Neutrophil (primary cell): Measurements from ENCODE around the gene HEATR1.

Experiments used
- H3K27ac ChIP-seq: fragments of 200-600 bp; sonication (generic); 2 replicates; pipeline ENCODE4 v1.5.1; 2016; ENCODE audit warnings: mild to moderate bottlenecking, moderate library complexity
- H3K27me3 ChIP-seq: fragments of 200-600 bp; sonication (generic); 2 replicates; pipeline ENCODE4 v1.6.0; 2016; ENCODE audit warnings: mild to moderate bottlenecking
- H3K36me3 ChIP-seq: fragments of 200-600 bp; sonication (generic); 2 replicates; pipeline ENCODE4 v1.5.1; 2017
- H3K4me1 ChIP-seq, 2 experiments: fragments of 200-600 bp in 1 of 2; sonication (generic) in 1 of 2; 1 replicate in 1 of 2; 2 replicates in 1 of 2; pipeline versions ENCODE4 v1.5.1 to v1.6.1; 2013 to 2016; ENCODE audit warnings: low read depth in 1 of 2, low read length in 1 of 2, mild to moderate bottlenecking in 1 of 2, moderate library complexity in 1 of 2; ENCODE audit not compliant: control insufficient read depth in 1 of 2, insufficient read depth in 1 of 2
- H3K4me3 ChIP-seq, 2 experiments: fragments of 200-600 bp in 1 of 2; sonication (generic) in 1 of 2; 1 replicate in 1 of 2; 2 replicates in 1 of 2; pipeline ENCODE4 v1.5.1; 2013 to 2016; ENCODE audit warnings: low read depth in 1 of 2, low read length in 1 of 2, mild to moderate bottlenecking in 1 of 2, moderate library complexity in 1 of 2
- H3K9me3 ChIP-seq: fragments of 200-600 bp; sonication (generic); 2 replicates; pipeline ENCODE4 v1.5.1; 2016
- CTCF ChIP-seq: fragments of 200-600 bp; sonication (generic); IDR thresholded peaks from 2 replicates; pipeline ENCODE4 v1.5.1; 2016; ENCODE audit warnings: antibody characterized with exemption

The HEATR1 gene

GRCh38 chr1:236552901-236553300 is 51.4 kb downstream of the HEATR1 start:
- no peak overlapping the region for H3K27ac ChIP-seq
- H3K27me3 ChIP-seq = no peaks in the 10 kb centered on the region
- H3K4me1 ChIP-seq = no peaks in the 10 kb centered on the region
- peaks cover 99% of the 10 kb centered on the region for H3K36me3 ChIP-seq
- H3K9me3 ChIP-seq = no peaks in the 10 kb centered on the region
- no peak for TF ChIP-seq CTCF
- H3K4me3 ChIP-seq = no peak overlapping the region

- Histone ChIP-seq H3K9me3 (no peaks in the 10 kb centered on the region), H3K27me3 (no peaks in the 10 kb centered on the region), H3K4me1 (no peaks in the 10 kb centered on the region), H3K4me3 (no peak overlapping the region), H3K36me3 (peaks cover 99% of the 10 kb centered on the region), H3K27ac (no peak overlapping the region)
- TF ChIP-seq CTCF = no peak
These were observed 52.2 kb downstream of the HEATR1 start for GRCh38 chr1:236552096-236552495.

- TF ChIP-seq CTCF = no peak
- Histone ChIP-seq H3K36me3 (peaks cover 99% of the 10 kb centered on the region), H3K9me3 (no peaks in the 10 kb centered on the region), H3K27me3 (no peaks in the 10 kb centered on the region), H3K27ac (no peak overlapping the region), H3K4me3 (no peak overlapping the region), H3K4me1 (no peaks in the 10 kb centered on the region)
These were observed 53.1 kb downstream of the HEATR1 start for GRCh38 chr1:236550961-236551851.

GRCh38 chr1:236548452-236548851 is 55.9 kb downstream of the HEATR1 start:
- Histone ChIP-seq H3K4me1 (peaks cover 0 to 5% of the 10 kb centered on the region in 2 experiments), H3K27me3 (no peaks in the 10 kb centered on the region), H3K9me3 (no peaks in the 10 kb centered on the region), H3K27ac (no peak overlapping the region), H3K36me3 (peaks cover 100% of the 10 kb centered on the region), H3K4me3 (no peak overlapping the region)
- no peak for TF ChIP-seq CTCF

GRCh38 chr1:236545621-236546169 is 58.6 kb downstream of the HEATR1 start:
- Histone ChIP-seq H3K4me1 (peaks cover 0 to 5% of the 10 kb centered on the region in 2 experiments), H3K27me3 (no peaks in the 10 kb centered on the region), H3K4me3 (no peak overlapping the region), H3K36me3 (peaks cover 100% of the 10 kb centered on the region), H3K9me3 (no peaks in the 10 kb centered on the region), H3K27ac (no peak overlapping the region)
- no peak for TF ChIP-seq CTCF
